B cell (primary cell): ENCODE measurements around the gene ME1.

Source experiments
- EZH2 ChIP-seq: IDR thresholded peaks from 2 replicates; pipeline ENCODE4 v1.6.1; 2012; ENCODE audit warnings: borderline replicate concordance, low read depth, mild to moderate bottlenecking, moderate library complexity, low read length; ENCODE audit not compliant: insufficient read depth, poor library complexity, severe bottlenecking
- TF ChIP-seq, protein P1 (sequence below): fragments of 200-600 bp; IDR thresholded peaks from one replicate; pipeline ENCODE4 v1.8.0; 2022; ENCODE audit warnings: antibody characterized with exemption, mild to moderate bottlenecking

DNA sequence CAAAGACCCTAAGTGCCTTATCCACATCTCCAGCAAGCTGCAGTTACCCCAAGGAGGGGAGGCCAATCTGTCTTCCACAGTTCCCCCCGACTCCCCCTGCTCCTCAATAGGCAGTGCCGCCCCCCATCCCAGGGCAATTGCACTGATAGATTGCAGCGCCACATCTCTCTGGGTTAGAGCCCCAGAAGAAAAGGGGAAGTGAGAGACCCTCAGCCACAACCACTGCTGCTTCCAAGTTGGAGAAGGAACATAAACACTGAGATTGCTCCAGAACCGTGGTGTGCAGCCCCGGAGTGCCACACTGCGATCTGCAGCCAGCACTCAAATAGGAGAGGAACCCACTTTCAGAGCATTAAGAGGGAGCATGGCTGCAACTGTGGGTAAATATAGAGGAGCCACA is 136.2 kb downstream of the ME1 start:
- TF ChIP-seq, protein P1, sequence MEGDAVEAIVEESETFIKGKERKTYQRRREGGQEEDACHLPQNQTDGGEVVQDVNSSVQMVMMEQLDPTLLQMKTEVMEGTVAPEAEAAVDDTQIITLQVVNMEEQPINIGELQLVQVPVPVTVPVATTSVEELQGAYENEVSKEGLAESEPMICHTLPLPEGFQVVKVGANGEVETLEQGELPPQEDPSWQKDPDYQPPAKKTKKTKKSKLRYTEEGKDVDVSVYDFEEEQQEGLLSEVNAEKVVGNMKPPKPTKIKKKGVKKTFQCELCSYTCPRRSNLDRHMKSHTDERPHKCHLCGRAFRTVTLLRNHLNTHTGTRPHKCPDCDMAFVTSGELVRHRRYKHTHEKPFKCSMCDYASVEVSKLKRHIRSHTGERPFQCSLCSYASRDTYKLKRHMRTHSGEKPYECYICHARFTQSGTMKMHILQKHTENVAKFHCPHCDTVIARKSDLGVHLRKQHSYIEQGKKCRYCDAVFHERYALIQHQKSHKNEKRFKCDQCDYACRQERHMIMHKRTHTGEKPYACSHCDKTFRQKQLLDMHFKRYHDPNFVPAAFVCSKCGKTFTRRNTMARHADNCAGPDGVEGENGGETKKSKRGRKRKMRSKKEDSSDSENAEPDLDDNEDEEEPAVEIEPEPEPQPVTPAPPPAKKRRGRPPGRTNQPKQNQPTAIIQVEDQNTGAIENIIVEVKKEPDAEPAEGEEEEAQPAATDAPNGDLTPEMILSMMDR, result no peak
- TF ChIP-seq EZH2, result no peak
